Smooth muscle cell of the brain vasculature (primary cell): ENCODE results near the gene COX20.

Experiments
- DNase-seq: peaks from one replicate; pipeline ENCODE4 v3.0.0-alpha.2; 2012; ENCODE audit warnings: low read depth, low spot score

COX20 gene

DNA sequence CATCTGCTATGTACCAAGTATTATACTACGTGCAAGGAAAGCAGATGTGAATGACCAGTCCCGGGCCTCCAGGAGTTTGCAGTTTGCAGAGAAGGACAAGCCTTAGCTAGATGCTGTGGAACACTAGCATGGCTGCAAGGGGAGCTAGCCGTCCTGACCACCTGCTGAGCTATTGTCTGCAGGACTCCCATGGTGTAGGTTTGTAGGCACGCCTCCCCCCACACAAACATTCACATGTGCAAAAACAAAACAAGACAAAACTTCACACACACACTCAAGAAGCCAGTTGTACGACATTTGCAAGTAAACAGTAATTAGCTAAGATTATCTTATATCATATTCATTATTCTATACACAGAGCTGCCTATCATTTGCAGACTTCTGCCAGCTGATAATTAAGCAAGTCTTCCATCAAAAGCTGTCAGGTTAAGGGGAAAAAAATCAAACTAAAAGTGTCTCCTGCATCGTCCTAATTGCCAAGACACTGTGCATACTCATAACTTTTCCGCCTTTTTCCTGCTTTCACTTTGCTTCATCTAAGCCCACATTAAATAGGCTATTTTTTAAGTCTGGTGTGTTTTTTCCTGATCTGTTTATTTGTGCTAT is 39.6 kb downstream of the COX20 start:
- DNase-seq = no peak

GRCh38 chr1:244876228-244876910 is 40.9 kb downstream of the COX20 start:
- no peak for DNase-seq

GRCh38 chr1:244878681-244879080 is 43.2 kb downstream of the COX20 start:
- no peak for DNase-seq

DNA sequence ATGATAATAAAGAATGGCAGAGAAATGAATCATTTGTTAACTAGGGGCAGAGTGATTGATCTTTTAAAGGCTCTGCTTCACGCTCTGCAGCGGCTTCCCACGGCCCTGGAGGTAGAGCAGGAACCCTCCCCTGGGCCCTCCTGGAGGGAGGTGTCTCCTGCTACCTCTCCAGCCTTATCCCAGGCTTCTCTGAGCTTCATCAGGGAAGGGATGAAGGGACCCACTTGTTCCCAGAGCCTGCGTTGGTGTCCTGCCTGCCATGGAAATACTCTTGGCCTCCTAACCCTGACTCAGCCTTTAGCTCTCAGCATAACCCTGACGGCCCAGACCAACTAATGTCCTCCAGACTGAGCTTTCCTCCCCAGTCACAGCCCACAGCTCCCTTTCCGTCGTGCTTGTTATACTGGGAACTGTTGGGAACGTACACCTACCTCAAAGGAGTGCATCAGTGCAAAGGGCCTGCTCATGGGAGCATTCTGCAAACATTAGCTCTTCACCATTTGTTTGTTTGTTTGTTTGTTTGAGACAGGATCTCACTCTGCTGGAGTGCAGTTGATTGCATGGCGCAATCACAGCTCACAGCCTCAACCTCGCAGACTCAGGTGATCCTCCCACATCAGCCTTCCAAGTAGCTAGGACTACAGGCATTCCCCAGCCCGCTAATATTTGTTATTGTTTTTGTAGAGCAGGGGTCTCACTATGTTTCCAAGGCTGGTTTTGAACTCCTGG is 46.3 kb downstream of the COX20 start:
- DNase-seq = no peak

- DNase-seq = no peak
Measured at GRCh38 chr1:244887281-244887680, 51.8 kb downstream of the COX20 start.

DNA sequence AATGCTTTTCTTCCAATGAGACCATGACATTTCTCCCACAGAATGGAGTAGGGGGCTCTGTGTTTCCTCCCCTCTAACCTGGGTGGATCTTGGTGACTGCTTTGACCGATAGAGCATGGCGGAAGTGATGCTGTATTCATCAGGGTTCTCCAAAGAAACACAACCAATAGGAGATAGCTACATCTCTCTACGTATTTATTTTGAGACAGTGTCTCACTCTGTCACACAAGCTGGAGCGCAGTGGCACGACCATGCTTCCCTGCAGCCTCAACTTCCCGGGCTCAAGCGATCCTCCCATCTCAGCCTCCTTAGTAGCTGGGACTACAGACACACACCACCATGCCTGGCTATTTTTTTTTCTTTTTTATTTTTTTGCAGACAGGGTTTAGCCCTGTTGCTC is 58.4 kb downstream of the COX20 start:
- DNase-seq = no peak
